GM12872 (cell line): ENCODE measurements around the gene LRRC4B.
A peak's percentile ranks its signal among the peaks of the same experiment; 100 is the strongest.

Experiments
- TF ChIP-seq, protein P1 (sequence below): IDR thresholded peaks from 3 replicates; pipeline ENCODE4 v1.5.1; 2011; ENCODE audit warnings: low read depth, mild to moderate bottlenecking, low read length, moderate library complexity; ENCODE audit not compliant: insufficient read depth

LRRC4B gene

GRCh38 chr19:50567882-50568727 lies at the start of gene LRRC4B:
Gene LRRC4B (minus strand): TSS chr19:50568435. CDS start chr19:50548838, 19,597 bp downstream.
- TF ChIP-seq, protein P1, sequence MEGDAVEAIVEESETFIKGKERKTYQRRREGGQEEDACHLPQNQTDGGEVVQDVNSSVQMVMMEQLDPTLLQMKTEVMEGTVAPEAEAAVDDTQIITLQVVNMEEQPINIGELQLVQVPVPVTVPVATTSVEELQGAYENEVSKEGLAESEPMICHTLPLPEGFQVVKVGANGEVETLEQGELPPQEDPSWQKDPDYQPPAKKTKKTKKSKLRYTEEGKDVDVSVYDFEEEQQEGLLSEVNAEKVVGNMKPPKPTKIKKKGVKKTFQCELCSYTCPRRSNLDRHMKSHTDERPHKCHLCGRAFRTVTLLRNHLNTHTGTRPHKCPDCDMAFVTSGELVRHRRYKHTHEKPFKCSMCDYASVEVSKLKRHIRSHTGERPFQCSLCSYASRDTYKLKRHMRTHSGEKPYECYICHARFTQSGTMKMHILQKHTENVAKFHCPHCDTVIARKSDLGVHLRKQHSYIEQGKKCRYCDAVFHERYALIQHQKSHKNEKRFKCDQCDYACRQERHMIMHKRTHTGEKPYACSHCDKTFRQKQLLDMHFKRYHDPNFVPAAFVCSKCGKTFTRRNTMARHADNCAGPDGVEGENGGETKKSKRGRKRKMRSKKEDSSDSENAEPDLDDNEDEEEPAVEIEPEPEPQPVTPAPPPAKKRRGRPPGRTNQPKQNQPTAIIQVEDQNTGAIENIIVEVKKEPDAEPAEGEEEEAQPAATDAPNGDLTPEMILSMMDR, result no peak

GRCh38 chr19:50607874-50608785 lies 39.9 kb upstream of the LRRC4B start:
- TF ChIP-seq, protein P1, result peak; percentile 58; the same call in 2 of the 3 replicates

DNA sequence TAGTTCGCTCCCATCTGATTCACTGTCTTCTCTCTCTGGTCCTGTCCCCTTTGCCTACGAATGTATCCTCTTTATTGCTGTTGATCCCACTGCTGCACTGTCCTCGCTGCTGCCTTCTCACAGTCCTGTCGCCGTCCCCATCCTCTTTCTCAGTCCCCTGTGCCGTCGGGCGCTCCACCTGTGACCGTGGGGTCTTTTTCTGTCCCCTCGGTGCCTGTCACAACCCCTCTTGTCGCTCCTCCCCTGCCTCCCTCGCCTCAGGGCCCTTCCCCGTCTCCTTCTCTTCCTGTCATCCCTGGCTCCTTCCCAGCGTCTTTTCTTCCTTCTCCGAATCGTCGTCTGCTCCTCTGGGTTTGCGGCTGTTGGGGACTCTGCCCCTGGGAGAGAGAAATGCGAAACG lies 39.2 kb upstream of the LRRC4B start:
- TF ChIP-seq, protein P1, result no peak

DNA sequence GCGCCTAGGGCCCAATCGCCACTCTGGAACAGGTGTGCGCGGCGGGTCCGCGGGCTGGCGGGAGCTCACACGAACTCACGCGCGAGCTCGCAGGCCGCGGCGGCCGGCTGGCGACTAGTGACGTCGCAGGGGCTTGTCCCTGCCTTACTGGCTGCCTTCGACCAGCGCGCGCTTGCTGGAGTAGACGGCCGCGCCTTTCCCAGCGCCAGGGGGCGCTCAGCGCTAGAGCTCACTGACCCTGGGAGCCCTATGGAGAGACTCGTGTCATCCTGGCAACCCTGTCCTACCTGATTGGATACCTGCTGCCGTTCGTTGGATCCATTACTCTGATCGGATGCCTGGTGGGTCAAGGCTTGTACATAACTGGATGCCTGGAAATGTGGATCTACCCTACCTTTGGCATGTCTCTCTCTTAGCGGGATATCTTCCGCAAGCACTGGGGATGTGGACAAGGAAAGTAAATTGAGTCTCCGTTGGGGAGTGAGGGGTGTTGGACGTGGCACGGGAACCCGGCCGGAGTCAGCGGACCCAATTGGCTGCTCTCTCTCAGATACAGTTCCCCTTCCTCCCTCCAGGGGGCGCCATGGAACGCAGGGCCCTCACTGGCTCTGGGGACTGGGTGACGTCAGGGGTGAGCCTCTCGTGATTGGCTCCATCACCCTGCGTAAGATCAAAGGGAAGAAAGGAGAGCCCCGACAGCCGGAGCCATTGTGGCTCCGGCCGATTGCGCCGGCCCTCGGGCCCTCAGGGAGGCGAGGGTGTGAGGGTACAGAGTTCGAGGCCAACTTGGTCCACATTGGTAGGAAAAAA lies 36.2 kb upstream of the LRRC4B start:
- TF ChIP-seq, protein P1, result peak; percentile 9; the same call in 1 of the 3 replicates

- TF ChIP-seq, protein P1, result no peak
These were observed 34.7 kb upstream of the LRRC4B start for GRCh38 chr19:50602935-50603334.

DNA sequence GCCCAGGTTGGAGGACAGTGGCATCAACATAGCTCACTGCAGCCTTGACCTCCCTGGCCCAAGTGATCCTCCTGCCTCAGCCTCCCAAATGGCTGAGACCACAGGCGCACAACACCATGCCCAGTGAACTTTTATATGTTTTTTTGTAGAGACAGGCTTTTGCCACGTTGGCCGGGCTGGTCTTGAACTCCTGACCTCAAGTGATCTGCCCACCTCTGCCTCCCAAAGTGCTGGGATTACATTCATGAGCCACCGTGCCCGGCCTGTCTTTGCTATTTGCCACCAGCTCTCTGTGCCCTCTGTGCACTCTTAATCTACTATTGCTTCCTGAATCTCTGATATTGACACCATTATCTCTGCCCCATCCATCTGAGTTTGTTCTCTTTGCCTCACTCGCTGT lies 34.3 kb upstream of the LRRC4B start:
- TF ChIP-seq, protein P1, result no peak

- TF ChIP-seq, protein P1, result no peak
These were observed 33.8 kb upstream of the LRRC4B start for GRCh38 chr19:50602089-50602422.
